Activated T-cell treated with anti-CD3 and anti-CD28 coated beads for 4 hours (primary cell): ENCODE data around the gene MNDA.
"Not testable (repeated sequence)": the region's sequence is repeated elsewhere in the genome, so short reads cannot be mapped to it uniquely, and the experiment has no call there.

Experiments
- DNase-seq: peaks from one replicate; pipeline ENCODE4 v3.0.0-alpha.2; 2020

Gene MNDA

GRCh38 chr1:158840236-158840635, 9.1 kb downstream of the MNDA start:
- no peak for DNase-seq

GRCh38 chr1:158864595-158864994, 33.4 kb downstream of the MNDA start:
- DNase-seq, result no peak

- DNase-seq, result not testable (repeated sequence)
Observed at GRCh38 chr1:158870438-158870837, 39.3 kb downstream of the MNDA start.

GRCh38 chr1:158873141-158873540, 42.0 kb downstream of the MNDA start:
- no peak for DNase-seq

- no peak for DNase-seq
Observed at GRCh38 chr1:158893654-158894053, 62.5 kb downstream of the MNDA start.

- no peak for DNase-seq
Observed at GRCh38 chr1:158898722-158899121, 67.6 kb downstream of the MNDA start.
